HK-2 (cell line): ENCODE data around the gene NECAP2.
"Not testable (repeated sequence)": the region's sequence is repeated elsewhere in the genome, so short reads cannot be mapped to it uniquely, and the experiment has no call there.

Experiments used
- DNase-seq: peaks from one replicate; pipeline ENCODE4 v3.0.0-alpha.2; 2018; ENCODE audit not compliant: unreplicated experiment

NECAP2 gene

DNA sequence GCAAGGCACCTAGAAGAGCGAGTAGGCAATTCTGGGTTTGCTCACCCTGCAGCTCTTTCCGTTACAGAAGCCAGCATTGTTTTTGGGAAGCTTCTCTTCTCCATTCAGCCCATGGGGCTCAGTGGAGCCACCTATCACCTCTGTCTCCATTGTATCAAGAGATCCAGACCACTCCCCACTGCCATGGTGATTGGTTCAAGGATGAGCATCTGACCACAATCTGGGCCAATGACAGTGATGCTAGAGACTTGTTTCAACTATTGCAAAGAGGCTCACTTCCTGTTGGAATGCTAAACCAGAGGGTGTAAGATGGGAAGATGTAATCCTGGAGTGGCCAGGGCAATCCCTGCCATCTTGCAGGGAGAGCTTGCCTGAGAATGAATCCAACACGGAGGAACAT is 9.9 kb upstream of the NECAP2 start:
- DNase-seq = no peak

DNA sequence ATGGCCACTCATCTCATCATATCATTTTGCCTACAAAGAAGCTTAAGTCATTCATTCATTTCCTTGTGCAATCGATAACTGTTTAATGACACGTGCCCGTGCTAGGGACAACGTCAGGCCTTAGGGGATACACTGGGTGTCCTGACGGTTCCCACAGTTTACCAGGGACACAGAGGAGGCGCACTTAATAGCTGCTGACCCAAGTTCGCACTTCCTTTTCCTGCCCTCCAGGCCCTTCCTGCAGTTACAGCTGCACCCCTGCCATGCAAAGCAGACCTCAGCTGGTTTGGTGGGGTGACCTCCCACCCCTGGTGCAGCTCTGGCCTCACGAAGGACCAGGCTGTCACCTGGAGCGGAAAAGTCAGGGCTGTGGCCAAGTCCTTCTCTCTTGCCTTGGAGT is 7.5 kb upstream of the NECAP2 start:
- no peak for DNase-seq

DNA sequence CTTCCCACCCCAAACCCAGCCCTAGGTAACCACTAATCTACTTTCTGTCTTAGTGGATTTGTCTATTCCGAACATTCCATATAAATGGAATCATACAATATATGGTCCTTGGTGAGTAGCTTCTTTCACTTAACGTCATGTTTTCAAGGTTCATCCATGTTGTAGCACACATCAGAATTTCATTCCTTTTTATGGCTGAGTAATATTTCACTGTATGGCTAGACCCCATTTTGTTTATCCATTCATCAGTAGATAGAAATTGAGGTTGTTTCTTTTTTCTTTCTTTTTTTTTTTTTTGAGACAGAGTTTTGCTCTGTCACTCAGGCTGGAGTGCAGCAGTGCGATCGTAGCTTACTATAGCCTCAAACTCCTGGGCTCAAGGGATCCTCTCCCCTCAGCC is 6.5 kb upstream of the NECAP2 start:
- no peak for DNase-seq

DNA sequence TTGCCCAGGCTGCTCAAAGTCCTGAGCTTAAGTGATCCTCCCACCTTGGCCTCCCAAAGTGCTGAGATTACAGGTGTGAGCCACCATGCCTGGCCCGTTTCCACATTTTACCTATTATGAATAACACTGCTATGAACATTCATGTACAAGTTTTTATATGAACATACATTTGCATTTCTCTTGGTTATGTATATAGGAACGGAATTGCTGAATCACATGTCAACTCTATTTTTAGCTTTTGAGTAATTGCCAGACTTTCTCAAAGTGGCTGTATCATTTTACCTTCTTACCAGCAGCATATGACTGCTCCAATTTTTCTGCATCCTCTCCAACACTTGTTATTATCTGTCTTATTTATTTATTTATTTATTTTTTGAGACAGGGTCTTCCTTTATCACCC is 6.0 kb upstream of the NECAP2 start:
- DNase-seq = no peak

DNA sequence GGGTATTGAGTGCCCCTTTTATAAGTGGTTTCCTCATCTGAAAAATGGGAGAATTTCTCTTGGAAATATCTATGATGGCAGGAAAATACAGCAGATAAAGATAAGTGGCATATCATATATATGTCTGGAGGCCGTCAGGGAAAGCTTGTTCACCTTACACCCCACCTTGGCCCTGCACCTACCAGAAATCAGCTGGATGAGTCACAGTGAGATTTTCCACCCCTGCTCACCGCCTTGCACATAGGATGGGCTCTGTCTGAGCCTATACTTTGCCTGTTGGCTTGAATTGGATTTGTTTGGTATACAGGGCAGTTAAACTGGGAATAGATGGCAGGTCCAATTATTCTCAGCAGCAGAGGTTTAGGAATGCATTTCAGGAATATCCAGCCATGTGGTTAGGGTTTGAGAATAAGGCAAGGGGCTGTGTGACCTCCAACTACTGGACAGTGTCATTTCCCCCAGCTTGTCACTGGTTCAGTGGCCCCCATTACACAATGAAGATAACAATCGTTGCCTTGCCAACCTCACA is 3.5 kb upstream of the NECAP2 start, which contains the start of gene SPATA21:
SPATA21 (minus strand) TSS at position 479 of the 529 bp plus-strand sequence. CDS start 6,053 bp downstream, outside the sequence.
- no peak for DNase-seq

DNA sequence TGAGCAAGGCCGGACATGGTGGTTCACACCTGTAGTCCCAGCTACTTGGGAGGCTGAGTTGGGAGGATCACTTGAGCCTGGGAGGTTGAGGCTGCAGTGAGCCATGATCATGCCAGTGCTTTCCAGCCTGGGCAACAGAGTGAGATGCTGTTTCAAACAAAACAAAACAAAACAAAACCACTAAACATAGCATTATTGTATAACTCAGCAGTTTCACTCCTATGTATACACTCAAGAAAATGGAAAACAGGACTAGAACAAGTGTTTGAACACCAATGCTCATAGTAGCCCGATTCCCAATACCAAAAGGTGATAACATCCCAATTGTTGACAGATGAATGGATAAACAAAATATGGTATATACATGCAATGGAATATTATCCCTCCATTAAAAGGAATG is 2.0 kb upstream of the NECAP2 start:
- DNase-seq = no peak

DNA sequence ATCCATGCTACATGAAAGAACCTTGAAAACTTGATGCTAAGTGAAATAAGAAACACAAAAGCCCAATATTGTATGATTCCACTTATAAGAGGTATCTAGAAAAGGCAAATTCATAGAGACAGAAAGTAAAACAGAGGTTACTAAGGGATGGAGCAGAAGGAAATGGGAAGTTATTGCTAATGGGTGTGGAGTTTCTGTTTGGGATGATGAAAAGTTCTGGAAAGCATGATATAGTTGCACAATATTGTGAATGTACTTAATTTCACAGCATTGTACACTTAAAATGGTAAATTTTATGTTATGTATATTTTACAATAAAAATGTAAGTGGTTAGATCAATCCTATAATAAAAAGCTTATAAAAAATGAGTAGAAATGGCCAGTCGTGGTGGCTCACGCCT is 1.6 kb upstream of the NECAP2 start:
- DNase-seq = no peak

DNA sequence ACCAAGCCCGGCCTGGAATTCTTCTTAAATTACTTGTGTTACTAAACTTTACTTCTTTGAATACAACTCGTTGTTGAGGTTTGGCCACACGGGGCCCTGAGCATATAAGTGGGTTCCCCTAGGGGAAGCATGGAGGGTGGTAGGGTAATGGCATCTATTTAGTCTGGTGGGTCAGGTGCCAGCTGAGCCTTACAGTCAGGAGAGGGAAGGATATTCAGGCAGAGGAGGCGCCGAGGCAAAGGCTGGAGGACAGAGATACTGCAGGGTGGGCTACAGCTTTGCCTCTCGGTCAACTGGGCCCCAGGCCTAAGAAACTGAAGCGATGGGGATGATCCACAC is 424 bp upstream of the NECAP2 start:
- DNase-seq = no peak

DNA sequence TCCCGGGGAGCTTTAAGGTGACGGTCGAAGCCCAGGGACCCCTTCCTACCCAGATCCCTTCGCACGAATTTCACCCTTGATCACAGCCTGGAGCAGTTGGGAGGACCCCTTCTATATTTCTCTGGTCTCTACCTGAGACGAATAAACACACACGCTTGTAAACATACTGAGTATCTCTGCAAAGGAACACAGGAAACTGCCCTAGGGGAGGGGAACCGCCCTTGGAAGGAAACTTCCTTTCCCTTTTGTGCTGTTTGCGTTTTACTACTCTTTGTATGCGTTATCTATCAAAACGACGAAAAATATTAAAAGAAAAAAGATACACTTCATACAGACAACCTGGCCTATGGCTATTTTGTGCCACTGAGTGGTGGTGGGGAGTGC is 750 bp downstream of the NECAP2 start:
- no peak for DNase-seq

DNA sequence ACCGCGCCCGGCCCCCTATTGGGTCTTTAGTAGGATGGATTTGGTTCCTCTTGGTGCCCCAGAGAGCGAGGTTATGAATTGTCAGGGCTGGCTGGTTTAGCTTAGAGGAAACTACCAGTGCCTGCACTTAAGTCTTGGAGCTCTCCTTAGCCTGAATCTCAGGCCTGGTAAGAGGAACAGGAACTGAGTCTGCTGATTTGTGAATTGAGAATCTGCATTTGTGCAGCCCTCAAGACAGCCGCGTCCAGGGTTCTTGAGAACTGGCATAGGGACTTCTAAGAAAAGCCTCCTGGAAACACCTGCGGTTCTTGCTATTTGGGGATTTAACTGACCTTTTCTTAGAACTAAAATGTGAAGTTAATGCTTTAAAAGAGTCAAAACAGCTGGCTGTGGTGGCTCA is 1.7 kb downstream of the NECAP2 start:
- no peak for DNase-seq

DNA sequence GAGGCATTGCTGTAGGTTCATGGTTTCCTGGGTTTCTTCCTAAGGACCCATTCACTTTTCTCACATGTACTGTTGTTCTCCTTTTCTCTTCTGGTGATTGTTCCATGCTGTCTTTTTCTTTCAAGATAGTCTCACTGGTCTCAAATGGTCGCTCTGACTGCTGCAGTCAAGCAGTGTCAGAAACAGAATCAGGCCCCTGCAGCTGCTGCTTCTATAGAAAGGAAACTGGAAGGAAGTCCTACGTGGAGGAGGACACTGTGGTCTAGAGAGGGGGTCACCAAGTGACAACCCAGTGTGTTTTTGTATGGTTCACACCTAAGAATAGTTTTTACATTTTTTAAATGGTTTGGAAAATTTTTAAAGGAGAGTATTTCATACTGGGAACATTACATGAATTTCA is 2.4 kb downstream of the NECAP2 start:
- no peak for DNase-seq

DNA sequence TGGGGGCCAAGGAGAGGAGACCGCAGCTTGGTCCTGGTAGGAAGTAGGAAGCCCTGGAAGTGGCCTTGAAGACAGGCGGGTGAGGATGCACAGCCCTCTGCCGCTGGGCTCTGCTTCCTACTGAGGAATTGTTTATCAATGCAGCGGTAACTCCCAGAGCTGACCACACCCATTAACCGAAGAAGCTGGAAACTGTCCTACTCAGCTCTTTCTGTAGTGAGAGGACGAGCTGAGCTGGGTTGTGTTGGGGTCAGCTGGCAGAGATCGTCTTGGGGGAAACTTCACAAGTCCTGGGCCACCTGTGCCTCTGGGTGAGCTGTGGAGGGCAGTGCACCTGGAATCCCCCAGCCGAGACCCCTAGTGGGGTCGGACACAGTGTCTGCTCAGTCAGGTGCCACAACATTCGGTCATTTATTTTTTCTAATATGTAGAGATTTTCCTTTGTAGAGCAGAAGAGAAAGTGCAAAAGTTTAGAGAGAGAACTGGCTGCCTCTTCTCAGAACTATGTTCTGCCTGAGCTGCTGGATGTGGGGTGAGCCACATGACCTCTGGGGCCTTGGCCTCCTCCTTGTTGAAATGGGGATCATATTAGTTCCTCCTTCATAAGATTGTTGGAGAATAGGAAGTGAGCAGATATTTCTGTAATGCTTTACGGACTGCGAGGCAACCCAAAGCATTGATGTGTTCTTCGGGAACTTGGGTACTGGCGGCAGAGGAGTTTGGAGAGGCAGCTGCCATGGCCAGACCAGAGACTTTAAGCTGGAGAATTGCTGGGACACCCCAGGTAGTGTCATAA is 3.6 kb downstream of the NECAP2 start:
- DNase-seq = no peak

DNA sequence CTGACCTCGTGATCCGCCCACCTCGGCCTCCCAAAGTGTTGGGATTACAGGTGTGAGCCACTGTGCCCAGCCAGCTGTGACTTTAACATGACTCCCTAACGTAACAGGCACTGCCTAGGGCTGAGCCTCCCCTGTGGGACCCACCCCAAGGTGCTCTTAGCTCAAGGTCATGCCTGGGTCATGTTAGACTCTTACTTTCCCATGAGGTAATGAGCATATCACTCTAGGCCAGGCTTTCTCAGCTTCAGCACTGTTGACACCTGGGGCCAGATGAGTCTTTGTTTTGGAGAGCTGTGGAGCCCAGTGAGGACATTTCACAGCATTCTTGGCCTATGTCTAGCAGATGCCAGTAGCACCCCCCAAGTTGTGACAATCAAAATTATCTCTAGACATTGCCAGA is 4.5 kb downstream of the NECAP2 start:
- DNase-seq = no peak

DNA sequence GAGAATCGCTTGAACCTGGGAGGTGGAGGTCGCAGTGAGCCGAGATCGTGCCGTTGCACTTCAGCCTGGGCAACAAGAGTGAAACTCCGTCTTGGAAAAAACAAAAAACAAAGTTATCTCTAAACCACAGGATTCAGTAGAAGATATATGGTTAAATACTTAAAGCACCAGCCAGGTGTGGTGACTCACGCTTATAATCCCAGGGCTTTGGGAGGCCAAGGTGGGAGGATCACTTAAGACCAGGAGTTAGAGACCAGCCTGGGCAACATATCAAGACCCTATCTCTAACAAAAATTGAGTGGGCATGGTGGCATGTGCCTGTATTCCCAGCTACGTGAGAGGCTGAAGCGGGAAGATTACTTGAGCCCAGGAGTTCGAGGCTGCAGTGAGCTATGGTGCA is 5.6 kb downstream of the NECAP2 start:
- no peak for DNase-seq

DNA sequence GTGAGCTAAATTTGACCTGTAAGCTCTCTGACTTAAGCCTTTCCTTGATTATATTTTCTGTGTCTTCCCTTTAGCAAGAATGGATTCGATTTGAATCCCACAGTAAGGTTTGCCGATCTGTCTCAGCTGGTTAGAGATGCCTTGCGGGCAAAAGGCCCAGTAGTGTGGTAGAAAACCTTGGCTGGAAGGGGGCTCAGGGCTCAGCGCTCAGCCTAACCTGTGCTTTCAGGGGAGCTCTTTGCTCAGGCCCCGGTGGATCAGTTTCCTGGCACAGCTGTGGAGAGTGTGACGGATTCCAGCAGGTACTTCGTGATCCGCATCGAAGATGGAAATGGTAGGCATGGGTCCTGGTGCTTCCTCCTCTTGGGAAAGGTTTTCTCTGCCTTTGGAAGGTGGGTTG is 7.1 kb downstream of the NECAP2 start:
- DNase-seq = no peak

DNA sequence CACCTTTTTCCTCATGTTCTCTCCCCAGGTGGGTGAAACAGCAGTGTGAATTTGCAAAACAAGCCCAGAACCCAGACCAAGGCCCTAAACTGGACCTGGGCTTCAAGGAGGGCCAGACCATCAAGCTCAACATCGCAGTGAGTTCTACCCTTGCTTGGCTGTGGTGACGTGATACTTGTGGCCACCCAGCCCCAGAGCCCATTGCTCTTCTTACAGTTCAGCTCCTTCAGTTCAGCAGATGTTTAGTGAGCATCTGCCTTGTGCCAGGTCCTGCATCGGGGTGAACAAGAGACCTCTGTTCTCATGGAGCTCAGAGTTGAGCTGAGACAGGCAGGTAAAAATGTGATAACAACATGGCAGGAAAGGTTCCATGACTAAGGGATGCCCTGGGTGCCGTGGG is 8.5 kb downstream of the NECAP2 start:
- DNase-seq = no peak

DNA sequence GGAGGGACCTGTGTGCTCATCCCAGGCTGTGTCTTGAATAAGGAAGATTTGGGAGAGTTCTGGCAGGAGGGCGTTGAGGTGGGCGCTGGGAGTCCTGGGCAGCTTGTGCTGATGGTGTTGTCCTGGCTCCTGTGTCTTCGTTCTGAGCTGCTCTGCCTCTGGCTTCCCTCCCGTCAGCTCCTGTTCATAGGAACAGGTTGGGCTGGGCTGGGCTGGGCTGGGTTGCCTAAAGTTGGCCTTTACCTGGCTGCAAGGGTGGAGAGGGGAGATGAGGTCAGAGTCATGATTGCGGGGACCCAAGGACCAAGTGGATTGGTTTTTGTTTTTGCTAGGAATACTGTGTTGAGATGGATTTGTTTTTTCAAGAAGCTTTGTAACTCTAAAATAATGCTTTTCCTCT is 9.1 kb downstream of the NECAP2 start:
- DNase-seq = no peak

DNA sequence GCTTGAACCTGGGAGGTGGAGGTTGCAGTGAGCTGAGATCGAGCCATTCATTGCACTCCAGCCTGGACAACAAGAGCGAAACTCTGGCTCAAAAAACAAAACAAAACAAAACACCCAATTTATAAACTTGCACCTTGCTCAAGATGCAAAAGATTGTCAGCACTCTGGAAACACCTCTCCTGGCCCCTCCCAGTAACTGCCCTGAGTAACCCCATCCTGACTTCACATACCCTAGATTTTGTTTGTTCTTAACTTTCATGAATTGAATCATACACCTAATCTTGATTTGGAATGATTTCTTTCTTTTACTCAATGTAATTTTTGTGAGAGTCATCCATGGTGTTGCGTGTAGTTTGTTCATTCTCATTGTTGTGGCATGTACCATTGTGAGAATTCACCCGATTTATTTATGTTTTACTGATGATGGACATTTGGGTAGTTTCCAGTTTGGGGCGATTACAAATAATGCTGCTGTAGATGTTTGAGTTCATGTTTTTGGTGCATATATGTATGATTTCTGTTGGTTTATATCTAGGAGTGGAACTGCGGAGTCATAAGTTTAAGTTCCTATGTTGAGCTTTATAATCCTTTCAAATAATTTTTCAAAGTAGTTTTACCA is 10.4 kb downstream of the NECAP2 start:
- no peak for DNase-seq

DNA sequence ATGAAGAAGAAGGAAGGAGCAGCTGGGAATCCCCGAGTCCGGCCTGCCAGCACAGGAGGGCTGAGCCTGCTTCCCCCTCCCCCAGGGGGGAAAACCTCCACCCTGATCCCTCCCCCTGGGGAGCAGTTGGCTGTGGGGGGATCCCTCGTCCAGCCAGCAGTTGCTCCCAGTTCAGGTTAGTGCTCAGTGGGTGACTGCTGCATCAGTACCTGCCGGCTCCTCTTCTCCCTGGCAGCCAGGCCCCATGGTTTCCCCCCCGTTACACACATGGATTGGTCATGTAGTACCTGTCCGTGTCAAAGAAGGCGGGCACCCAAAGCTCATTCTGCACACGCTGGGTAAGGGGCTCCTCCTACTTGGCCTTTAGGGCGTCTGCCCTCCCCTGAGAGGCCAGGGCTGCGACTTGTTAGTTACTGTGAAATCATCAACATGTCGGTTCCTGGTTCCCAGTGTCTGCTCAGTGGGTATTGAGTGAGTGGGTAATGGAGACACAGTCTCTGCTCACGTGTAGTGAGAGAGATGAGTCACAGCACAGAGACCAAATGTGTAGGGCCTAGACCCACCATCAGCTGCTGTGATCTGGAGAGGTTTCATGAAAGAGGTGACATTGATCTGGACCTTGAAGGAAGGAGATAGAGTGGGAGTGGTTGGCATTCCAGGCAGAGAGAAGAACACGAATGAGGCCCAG is 11.5 kb downstream of the NECAP2 start:
- DNase-seq = no peak

DNA sequence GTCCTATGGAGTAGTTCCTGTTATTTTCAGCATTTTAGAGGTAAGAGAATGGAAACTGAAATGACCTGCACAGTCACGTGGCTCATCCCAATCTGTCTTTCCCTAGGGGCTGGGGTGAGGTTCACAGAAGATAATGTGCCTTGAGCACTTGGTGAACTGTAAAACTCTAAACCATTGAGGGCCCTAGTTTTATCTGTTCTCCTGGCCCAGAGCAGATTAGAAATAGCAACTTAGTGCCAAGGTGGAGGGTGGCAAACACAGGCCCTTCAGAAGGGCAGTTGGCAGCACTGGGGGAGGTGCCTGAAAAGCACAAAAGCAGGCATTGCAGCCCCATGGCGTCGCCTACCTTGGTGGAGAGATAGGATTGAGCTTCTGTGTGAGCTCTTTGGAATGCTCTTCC is 14.4 kb downstream of the NECAP2 start:
- DNase-seq = not testable (repeated sequence)

DNA sequence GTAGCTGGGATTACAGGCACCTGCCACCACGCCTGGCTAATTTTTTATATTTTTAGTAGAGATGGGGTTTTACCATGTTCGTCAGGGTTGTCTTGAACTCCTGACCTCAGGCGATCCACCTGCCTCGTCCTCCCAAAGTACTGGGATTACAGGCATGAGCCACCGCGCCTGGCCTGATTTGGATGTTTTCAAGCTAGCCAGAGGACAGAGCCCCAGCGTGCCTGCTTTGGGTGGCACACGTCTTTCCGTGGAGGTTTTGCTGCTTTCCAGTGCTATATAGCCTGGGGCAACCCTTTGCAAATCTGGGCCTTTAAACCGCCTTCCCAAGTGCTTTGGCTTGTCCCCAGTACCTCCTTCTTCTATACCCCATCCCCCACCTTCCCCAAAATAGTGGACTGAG is 15.6 kb downstream of the NECAP2 start:
- not testable (repeated sequence) for DNase-seq

DNA sequence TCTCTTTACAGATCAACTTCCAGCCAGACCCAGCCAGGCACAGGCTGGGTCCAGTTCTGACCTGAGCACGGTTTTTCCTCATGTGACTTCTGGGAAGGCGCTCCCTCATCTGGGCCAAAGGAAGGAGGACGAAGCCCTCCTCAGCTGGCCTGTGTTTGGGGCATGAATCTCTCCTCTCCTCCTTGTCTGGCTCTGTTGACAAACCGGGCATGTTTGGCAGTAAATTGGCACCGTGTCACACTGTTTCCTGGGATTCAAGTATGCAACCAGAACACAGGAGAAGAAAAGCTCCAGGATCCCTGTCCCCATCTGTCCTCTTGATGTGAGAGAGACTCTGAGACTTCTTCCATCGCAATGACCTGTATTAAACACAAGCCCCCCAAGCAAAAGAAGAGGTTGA is 18.3 kb downstream of the NECAP2 start:
- no peak for DNase-seq

DNA sequence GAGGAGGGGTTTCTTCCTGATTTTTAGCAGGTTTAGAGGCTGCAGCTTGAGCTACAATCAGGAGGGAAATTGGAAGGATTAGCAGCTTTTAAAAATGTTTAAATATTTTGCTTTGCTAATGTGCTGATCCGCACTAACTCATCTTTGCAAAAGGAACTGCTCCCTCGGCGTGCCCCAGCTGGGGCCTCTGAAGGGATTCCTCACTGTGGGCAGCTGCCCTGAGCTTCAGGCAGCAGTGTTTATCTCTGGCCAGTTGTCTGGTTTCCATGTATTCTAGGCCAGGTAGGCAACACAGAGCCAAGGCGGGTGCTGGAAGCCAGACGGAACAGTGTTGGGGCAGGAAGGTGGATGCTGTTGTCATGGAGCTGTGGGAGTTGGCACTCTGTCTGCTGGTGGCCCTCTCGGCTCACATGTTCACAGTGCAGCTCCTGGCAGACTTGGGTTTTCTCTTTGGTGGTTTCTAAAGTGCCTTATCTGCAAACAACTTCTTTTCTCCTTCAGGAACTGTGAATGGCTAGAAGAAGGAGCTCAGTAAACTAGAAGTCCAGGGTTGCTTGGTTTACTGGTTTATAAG is 18.9 kb downstream of the NECAP2 start:
- DNase-seq = no peak
